Spleen (tissue), 13 donors: ENCODE data around the gene PIP5KL1. TPM values are rescaled to one million over a fixed set of nuclear protein-coding genes. Genes with fewer than 3 reads are reported as not detected.

Experiments used
- DNase-seq: peaks from one replicate; pipeline ENCODE4 v3.0.0-alpha.2; 2020
- H3K27ac ChIP-seq, 8 donors: fragments of 200-600 bp; sonication (generic) in 7 of 8; 1 replicate in 4 of 8; 2 replicates in 4 of 8; pipeline versions ENCODE4 v1.5.0 to v1.8.0; 2016 to 2021; ENCODE audit warnings: inconsistent platforms in 4 of 8, mild to moderate bottlenecking in 4 of 8, moderate library complexity in 1 of 8
- H3K27me3 ChIP-seq, 7 donors: fragments of 200-600 bp; sonication (generic) in 6 of 7; replicated peaks in 1 of 7; 1 replicate in 4 of 7; 2 replicates in 3 of 7; pipeline versions ENCODE4 v1.5.0 to v1.8.0; 2016 to 2021; ENCODE audit warnings: inconsistent platforms in 3 of 7, mild to moderate bottlenecking in 1 of 7
- H3K36me3 ChIP-seq, 6 donors: fragments of 200-600 bp; sonication (generic) in 5 of 6; 1 replicate in 4 of 6; 2 replicates in 2 of 6; pipeline versions ENCODE4 v1.5.0 to v1.8.0; 2016 to 2021; ENCODE audit warnings: inconsistent platforms in 2 of 6
- H3K4me1 ChIP-seq, 6 donors: fragments of 200-600 bp; sonication (generic) in 5 of 6; 1 replicate in 3 of 6; 2 replicates in 3 of 6; pipeline versions ENCODE4 v1.5.0 to v1.8.0; 2016 to 2021; ENCODE audit warnings: inconsistent platforms in 3 of 6
- H3K4me3 ChIP-seq, 8 donors: fragments of 200-600 bp; sonication (generic) in 7 of 8; 1 replicate in 4 of 8; 2 replicates in 4 of 8; pipeline versions ENCODE4 v1.5.0 to v1.8.0; 2016 to 2021; ENCODE audit warnings: inconsistent platforms in 4 of 8, mild to moderate bottlenecking in 4 of 8, moderate library complexity in 2 of 8
- H3K9me3 ChIP-seq, 8 donors: fragments of 200-600 bp; sonication (generic) in 7 of 8; 1 replicate in 4 of 8; 2 replicates in 4 of 8; pipeline versions ENCODE4 v1.5.0 to v1.8.0; 2016 to 2021; ENCODE audit warnings: inconsistent platforms in 4 of 8
- CTCF ChIP-seq, 11 experiments: fragments of 200-600 bp in 7 of 11; fragments of 450-650 bp in 4 of 11; sonication (generic) in 4 of 11; IDR thresholded peaks in 8 of 11; conservative IDR thresholded peaks in 3 of 11; 1 replicate in 7 of 11; 2 replicates in 4 of 11; pipeline versions ENCODE4 v1.4.0 to v1.8.0; 2016 to 2021; ENCODE audit warnings: antibody characterized with exemption in 11 of 11, inconsistent platforms in 4 of 11, mild to moderate bottlenecking in 1 of 11
- POLR2A ChIP-seq, 3 donors: fragments of 450-650 bp; IDR thresholded peaks; one replicate each; pipeline ENCODE4 v1.5.1; 2017; ENCODE audit warnings: antibody characterized with exemption in 3 of 3, mild to moderate bottlenecking in 1 of 3
- POLR2AphosphoS5 ChIP-seq, 3 donors: sonication (generic); formaldehyde crosslinking; IDR thresholded peaks; one replicate each; pipeline ENCODE4 v1.5.1; 2017; ENCODE audit warnings: antibody characterized with exemption in 3 of 3
- WGBS, 5 donors: extraction: QIAGEN DNeasy Blood & Tissue Kit in 3 of 5; methylation state at CpG; one replicate each; pipeline versions ENCODE4 v1.1.5 to v1.1.7; 2013 to 2018; 5-methylcytosine and 5-hydroxymethylcytosine counted together
- intact Hi-C: fragments of 100-400 bp; cut with DNase I; formaldehyde crosslinking; loops from one replicate; pipeline ENCODE4 v1.15.0; 2023; ENCODE audit warnings: low total_unique reads
- long read RNA-seq, 2 donors: transcript quantifications; one replicate each; lab custom pipeline, GENCODE V29; 2026
- polyA plus RNA-seq, 3 donors: library from polyadenylated mRNA; stranded (reverse); fragments of 200-250 nt; gene quantifications; one replicate each; pipeline ENCODE4 v1.2.1, GENCODE V29; 2013
- total RNA-seq, 7 donors: library from RNA; depleted of rRNA in 3 of 7; stranded (reverse); fragments of >200 nt in 3 of 7; fragmentation: NEBNext Ultra II Directional in 4 of 7; extraction: Animal tissue kit (Norgen Biotek cat#: 25700) in 4 of 7; gene quantifications; one replicate each; pipeline versions ENCODE4 v1.1.0 to v1.2.1, GENCODE V29; 2016 to 2021
- donor health status: healthy with polysubstance abuse.
- donor health status: DM: no; HTN: no; CAD: no; lungs with moderate emphysema.
- donor health status: DM: no; HTN: no; CAD: no.
- donor health status: Bipolar disorder and iron deficiency.
- donor health status: healthy.
- donor health status: DM: no; HTN: no; CAD: no.
- donor health status: DM: yes; HTN: yes; CAD: no.

The PIP5KL1 gene
- 1 to 10 TPM in 2 of 7 donors, under 1 TPM in 3, not detected in 2; 0.46 to 3.6 (median 0.94) TPM for total RNA-seq
- under 1 TPM; 0.13 to 0.51 (median 0.42) TPM for polyA plus RNA-seq
- long read RNA-seq, donor 1: 0 reads
- long read RNA-seq, donor 2: 0 reads

- WGBS, 5 donors: 2 to 3% (median 2%) methylated on average over 42 to 70 of the region's 70 CpGs
- peak within 1 kb of the TSS; percentile 50 to 83 (median 70) for H3K4me3 ChIP-seq
- peak; percentile 92 for DNase-seq
- H3K27me3 ChIP-seq: peaks cover 0 to 58% (median 16%) of the 10 kb centered on the region in 7 donors
- H3K36me3 ChIP-seq: peaks cover 0 to 19% (median 0%) of the 10 kb centered on the region in 6 donors
- no peaks in the 10 kb centered on the region for H3K9me3 ChIP-seq
- intact Hi-C loops: no loop called here
- TF ChIP-seq CTCF (IDR thresholded peaks at IDR 0.05 in 8 of 11, conservative IDR thresholded peaks at IDR 0.05 in 3 of 11): peak in 1 of 11 experiments; percentile 25
- TF ChIP-seq POLR2A (IDR thresholded peaks at IDR 0.05): no peak
- TF ChIP-seq POLR2AphosphoS5 (IDR thresholded peaks at IDR 0.05): peak; percentile 39 to 81 (median 70)
- peak within 1 kb of the TSS; percentile 27 to 79 (median 62) for H3K27ac ChIP-seq
- peaks cover 29 to 82% (median 53%) of the 10 kb centered on the region in 6 donors for H3K4me1 ChIP-seq
Measured at GRCh38 chr9:127930231-127931091, at the start of gene PIP5KL1. Gene PIP5KL1, minus strand, starts transcription at chr9:127930777. Its CDS starts 25 bp downstream, at chr9:127930752.

GRCh38 chr9:127980060-127980705 lies 49.6 kb upstream of the PIP5KL1 start:
- peaks cover 0 to 12% (median 0%) of the 10 kb centered on the region in 7 donors for H3K27me3 ChIP-seq
- intact Hi-C loops: no loop called here
- TF ChIP-seq POLR2A (IDR thresholded peaks at IDR 0.05) (peak in 1 of 3 donors; percentile 64), CTCF (IDR thresholded peaks at IDR 0.05 in 8 of 11, conservative IDR thresholded peaks at IDR 0.05 in 3 of 11) (no peak), POLR2AphosphoS5 (IDR thresholded peaks at IDR 0.05) (peak; percentile 68 to 79 (median 73))
- no peaks in the 10 kb centered on the region for H3K9me3 ChIP-seq
- 0 to 1% (median 1%) methylated on average over 12 to 61 of the region's 61 CpGs for WGBS, 5 donors
- peak overlapping the region; percentile 81 to 94 (median 86) for H3K27ac ChIP-seq
- DNase-seq: peak; percentile 92
- peaks cover 30 to 90% (median 73%) of the 10 kb centered on the region in 6 donors for H3K4me1 ChIP-seq
- H3K36me3 ChIP-seq: peaks cover 0 to 2% (median 0%) of the 10 kb centered on the region in 6 donors
- peak overlapping the region; percentile 65 to 94 (median 80) for H3K4me3 ChIP-seq

- DNase-seq: peak; percentile 87
- H3K4me3 ChIP-seq: peak overlapping the region; percentile 65 to 94 (median 80)
- peaks cover 0 to 12% (median 0%) of the 10 kb centered on the region in 7 donors for H3K27me3 ChIP-seq
- TF ChIP-seq POLR2AphosphoS5 (IDR thresholded peaks at IDR 0.05) (peak; percentile 39 to 75 (median 43)), POLR2A (IDR thresholded peaks at IDR 0.05) (peak in 1 of 3 donors; percentile 22), CTCF (IDR thresholded peaks at IDR 0.05 in 8 of 11, conservative IDR thresholded peaks at IDR 0.05 in 3 of 11) (no peak)
- H3K9me3 ChIP-seq: no peaks in the 10 kb centered on the region
- intact Hi-C loops: no loop called here
- H3K27ac ChIP-seq: peak overlapping the region; percentile 81 to 94 (median 86)
- 10 to 29% (median 17%) methylated on average over 4 to 24 of the region's 24 CpGs for WGBS, 5 donors
- H3K4me1 ChIP-seq: peaks cover 36 to 91% (median 80%) of the 10 kb centered on the region in 6 donors
- peaks cover 0 to 9% (median 0%) of the 10 kb centered on the region in 6 donors for H3K36me3 ChIP-seq
Measured at GRCh38 chr9:127979333-127980059, 48.9 kb upstream of the PIP5KL1 start.
